Heart right ventricle (tissue), 16 donors: ENCODE results near the gene SMCO4. TPM values are rescaled to one million over a fixed set of nuclear protein-coding genes. Genes with fewer than 3 reads are reported as not detected.

Source experiments
- ATAC-seq, 8 donors: fragments of 200-7000 bp; cut with Tn5 transposase; one replicate each; pipeline ENCODE4 v1.9.1; 2020; ENCODE audit warnings: mild to moderate bottlenecking in 8 of 8, moderate library complexity in 8 of 8, moderate number of reproducible peaks in 1 of 8
- DNase-seq, 2 donors: peaks; one replicate each; pipeline ENCODE4 v3.0.0-alpha.2; 2020
- H3K27ac ChIP-seq, 10 donors: fragments of 200-600 bp; sonication (generic) in 2 of 10; one replicate each; pipeline versions ENCODE4 v1.5.0 to v1.8.0; 2020 to 2022; ENCODE audit warnings: mild to moderate bottlenecking in 3 of 10
- H3K27me3 ChIP-seq, 7 donors: fragments of 200-600 bp; one replicate each; pipeline ENCODE4 v1.8.0; 2021 to 2022; ENCODE audit warnings: mild to moderate bottlenecking in 2 of 7
- H3K36me3 ChIP-seq, 9 donors: fragments of 200-600 bp; sonication (generic) in 1 of 9; one replicate each; pipeline versions ENCODE4 v1.5.0 to v1.8.0; 2020 to 2022; ENCODE audit warnings: mild to moderate bottlenecking in 2 of 9
- H3K4me1 ChIP-seq, 9 donors: fragments of 200-600 bp; sonication (generic) in 1 of 9; one replicate each; pipeline versions ENCODE4 v1.5.0 to v1.8.0; 2020 to 2022; ENCODE audit warnings: mild to moderate bottlenecking in 4 of 9
- H3K4me3 ChIP-seq, 10 donors: fragments of 200-600 bp; sonication (generic) in 2 of 10; one replicate each; pipeline versions ENCODE4 v1.5.0 to v1.8.0; 2020 to 2022; ENCODE audit warnings: mild to moderate bottlenecking in 7 of 10, moderate library complexity in 2 of 10
- H3K9me3 ChIP-seq, 11 donors: fragments of 200-600 bp in 10 of 11; sonication (generic) in 2 of 11; one replicate each; pipeline versions ENCODE4 v1.5.0 to v1.8.0; 2013 to 2022; ENCODE audit warnings: mild to moderate bottlenecking in 2 of 11, control low read depth in 1 of 11, moderate library complexity in 1 of 11
- CTCF ChIP-seq, 9 donors: fragments of 200-600 bp; sonication (generic) in 2 of 9; IDR thresholded peaks; one replicate each; pipeline versions ENCODE4 v1.5.0 to v1.8.0; 2021 to 2022; ENCODE audit warnings: antibody characterized with exemption in 9 of 9, mild to moderate bottlenecking in 5 of 9, moderate library complexity in 1 of 9
- WGBS, 2 donors: extraction: QIAGEN DNeasy Blood & Tissue Kit; methylation state at CpG; one replicate each; pipeline ENCODE4 v1.1.7; 2013; ENCODE audit warnings: inconsistent platforms in 1 of 2; 5-methylcytosine and 5-hydroxymethylcytosine counted together
- intact Hi-C, 10 donors: fragments of 100-400 bp; cut with DNase I; formaldehyde crosslinking; loops; one replicate each; pipeline versions ENCODE4 v1.11.1 to v1.14.2; 2022
- polyA plus RNA-seq, 2 donors: library from polyadenylated mRNA; stranded (reverse); fragments of 200-250 nt; gene quantifications; one replicate each; pipeline ENCODE4 v1.2.3, GENCODE V29; 2013
- total RNA-seq, 10 donors: library from RNA; stranded (reverse); fragmentation: NEBNext Ultra II Directional in 3 of 10; extraction: Animal tissue kit (Norgen Biotek cat#: 25700) in 3 of 10; gene quantifications; one replicate each; pipeline versions ENCODE4 v1.2.1 to v1.2.4, GENCODE V29; 2021 to 2023
- donor health status: Arrhythmogenic right ventricular cardiomyopathy.
- donor health status: ischemic (EF 13 %, LVEDD 7.1; RV severe dilation, severe dysfunction).
- donor health status: healthy with polysubstance abuse.
- donor health status: DM: no; HTN: yes; CAD: no.
- donor health status: DM: no; HTN: no; CAD: no.
- donor health status: ischemic (EF 25% LVEDD 6.9; RV normal size, moderate dysfunction).
- donor health status: ischemic (EF 25% LVEDD 5.7; RV mildly dilated, moderate dysfunction).
- donor health status: healthy.
- donor health status: DM: yes; HTN: yes; CAD: no.
- donor health status: Ischemic cardiomyopathy.
- donor health status: ischemic (EF 35%, LVEDD 5.7; RV mildly dilated, moderate dysfunction).
- donor health status: nonischemic (EF 11% LVEDD 7.7; RV severe dilation, severe dysfunction).
- donor health status: DM: yes; HTN: yes; CAD: no.
- donor health status: PGD.
- donor health status: ischemic (EF 29% LVEDD 5.4; RV normal size, mild dysfunction).
- donor health status: nonischemic (EF 23%, LVEDD 6.1; RV moderate dilation, normal function).

SMCO4 gene
- total and polyA plus RNA-seq, 12 donors, result 23.1 to 85.5 (median 44.8) TPM

- H3K36me3 ChIP-seq, result peaks cover 0 to 43% (median 0%) of the 10 kb centered on the region in 9 donors
- no peaks in the 10 kb centered on the region for H3K9me3 ChIP-seq
- intact Hi-C loops, result no loop called here
- TF ChIP-seq CTCF (IDR thresholded peaks at IDR 0.05), result no peak
- 92 to 93% methylated on average over 4 of the region's 4 CpGs for WGBS, 2 donors
- peaks cover 0 to 18% (median 0%) of the 10 kb centered on the region in 9 donors for H3K4me1 ChIP-seq
- ATAC-seq (no peak), DNase-seq (no peak)
- no peak overlapping the region for H3K4me3 ChIP-seq
- no peaks in the 10 kb centered on the region for H3K27me3 ChIP-seq
- peak overlapping the region in 1 of 10 donors; percentile 3 for H3K27ac ChIP-seq
These were observed 45.0 kb downstream of the SMCO4 start for GRCh38 chr11:93498161-93498560.

GRCh38 chr11:93497596-93497995 lies 45.6 kb downstream of the SMCO4 start:
- 82 to 91% methylated on average over 2 of the region's 2 CpGs for WGBS, 2 donors
- TF ChIP-seq CTCF (IDR thresholded peaks at IDR 0.05), result no peak
- no peaks in the 10 kb centered on the region for H3K9me3 ChIP-seq
- H3K27ac ChIP-seq, result peak overlapping the region in 1 of 10 donors; percentile 44
- H3K4me1 ChIP-seq, result peaks cover 0 to 18% (median 0%) of the 10 kb centered on the region in 9 donors
- H3K36me3 ChIP-seq, result peaks cover 0 to 44% (median 0%) of the 10 kb centered on the region in 9 donors
- no peaks in the 10 kb centered on the region for H3K27me3 ChIP-seq
- H3K4me3 ChIP-seq, result no peak overlapping the region
- no peak for DNase-seq
- ATAC-seq, result no peak
- intact Hi-C loops, result no loop called here

- H3K36me3 ChIP-seq, result peaks cover 0 to 52% (median 0%) of the 10 kb centered on the region in 9 donors
These were observed 48.8 kb downstream of the SMCO4 start for GRCh38 chr11:93494357-93494756.

GRCh38 chr11:93493252-93493897 lies 49.8 kb downstream of the SMCO4 start:
- peaks cover 0 to 15% (median 0%) of the 10 kb centered on the region in 9 donors for H3K4me1 ChIP-seq
- H3K36me3 ChIP-seq, result peaks cover 0 to 49% (median 0%) of the 10 kb centered on the region in 9 donors
- no peaks in the 10 kb centered on the region for H3K27me3 ChIP-seq
- no peak overlapping the region for H3K27ac ChIP-seq
- no peak for DNase-seq
- ATAC-seq, result no peak
- WGBS, 2 donors, result 94 to 96% methylated on average over 8 of the region's 8 CpGs
- intact Hi-C loops, result no loop called here
- H3K4me3 ChIP-seq, result no peak overlapping the region
- H3K9me3 ChIP-seq, result no peaks in the 10 kb centered on the region
- TF ChIP-seq CTCF (IDR thresholded peaks at IDR 0.05), result no peak

More at GRCh38 chr11:93494357-93494756, 48.8 kb downstream of the SMCO4 start:
- WGBS, 2 donors, result 79 to 91% methylated on average over 4 of the region's 4 CpGs
- Histone ChIP-seq H3K4me1 (peaks cover 0 to 18% (median 0%) of the 10 kb centered on the region in 9 donors), H3K4me3 (no peak overlapping the region), H3K27ac (no peak overlapping the region), H3K27me3 (no peaks in the 10 kb centered on the region), H3K9me3 (no peaks in the 10 kb centered on the region)
- no peak for TF ChIP-seq CTCF (IDR thresholded peaks at IDR 0.05)
- ATAC-seq (no peak), DNase-seq (no peak)
- intact Hi-C loops, result no loop called here
